HG02642 (cell line): Measurements from ENCODE around the gene DCTPP1.

Source experiments
- ATAC-seq: cut with Tn5 transposase; IDR thresholded peaks from one replicate; pipeline ENCODE4 v1.9.1; 2021; ENCODE audit warnings: mild to moderate bottlenecking; ENCODE audit not compliant: unreplicated experiment, poor library complexity

Gene DCTPP1

GRCh38 chr16:30394592-30395154, 35.2 kb downstream of the DCTPP1 start:
- ATAC-seq: no peak

DNA sequence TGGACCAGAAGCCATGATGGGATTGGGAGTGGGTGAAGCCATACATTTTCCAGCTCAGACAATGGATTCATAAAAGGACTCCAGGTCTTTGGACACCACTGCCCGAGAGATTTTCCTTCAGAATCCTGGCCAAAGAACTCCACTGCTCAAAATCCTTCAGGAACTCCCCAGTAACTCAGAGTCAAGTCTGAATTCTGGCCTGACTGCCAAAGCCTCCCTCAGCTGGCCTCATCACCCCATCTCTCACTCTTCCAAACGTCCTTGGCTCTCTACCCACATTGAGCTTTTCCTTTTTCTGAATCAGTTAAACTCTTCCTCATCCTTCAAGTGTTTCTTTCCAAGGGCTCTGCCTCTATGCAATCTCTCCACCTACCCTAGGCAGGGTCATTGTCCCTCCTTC, 46.3 kb downstream of the DCTPP1 start:
- no peak for ATAC-seq

- peak; percentile 21 for ATAC-seq
These were observed 47.5 kb downstream of the DCTPP1 start, which contains the start of gene SEPTIN1 for GRCh38 chr16:30382111-30382881. SEPTIN1 (minus strand) TSS chr16:30382561; CDS start chr16:30382542, 19 bp downstream.

GRCh38 chr16:30381291-30382041, 48.4 kb downstream of the DCTPP1 start:
- no peak for ATAC-seq

- no peak for ATAC-seq
These were observed 49.0 kb downstream of the DCTPP1 start for GRCh38 chr16:30380803-30381208.

DNA sequence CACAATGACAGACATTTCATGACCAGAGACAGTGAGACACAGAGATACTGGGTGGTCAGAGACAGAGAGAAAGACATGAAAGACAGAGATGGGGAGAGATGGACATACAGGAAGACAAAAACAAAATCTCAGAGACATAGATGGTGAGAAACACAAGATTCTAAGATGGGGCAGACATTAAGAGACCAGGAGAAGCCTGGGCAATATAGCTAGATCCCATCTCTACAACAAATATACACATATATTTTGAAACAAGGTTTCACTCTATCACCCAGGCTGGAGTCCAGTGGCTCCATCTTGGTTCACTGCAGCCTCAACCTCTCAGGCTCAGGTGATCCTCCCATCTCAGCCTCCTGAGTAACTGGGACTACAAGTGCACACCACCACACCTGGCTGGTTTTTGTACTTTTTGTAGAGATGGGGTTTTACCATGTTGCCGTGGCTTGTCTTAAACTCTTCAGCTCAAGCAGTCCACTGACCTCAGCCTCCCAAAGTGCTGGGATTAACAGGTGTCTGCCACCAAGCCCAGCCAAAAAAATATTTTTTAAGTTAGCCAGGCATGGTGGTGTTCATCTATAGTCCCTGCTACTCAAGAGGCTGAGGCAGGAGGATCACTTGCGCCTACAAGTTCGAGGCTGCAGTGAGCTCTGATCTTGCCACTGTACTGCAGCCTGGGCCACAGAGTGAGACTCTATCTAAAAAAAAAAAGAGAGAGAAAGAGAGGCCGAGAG, 49.6 kb downstream of the DCTPP1 start:
- ATAC-seq: no peak

DNA sequence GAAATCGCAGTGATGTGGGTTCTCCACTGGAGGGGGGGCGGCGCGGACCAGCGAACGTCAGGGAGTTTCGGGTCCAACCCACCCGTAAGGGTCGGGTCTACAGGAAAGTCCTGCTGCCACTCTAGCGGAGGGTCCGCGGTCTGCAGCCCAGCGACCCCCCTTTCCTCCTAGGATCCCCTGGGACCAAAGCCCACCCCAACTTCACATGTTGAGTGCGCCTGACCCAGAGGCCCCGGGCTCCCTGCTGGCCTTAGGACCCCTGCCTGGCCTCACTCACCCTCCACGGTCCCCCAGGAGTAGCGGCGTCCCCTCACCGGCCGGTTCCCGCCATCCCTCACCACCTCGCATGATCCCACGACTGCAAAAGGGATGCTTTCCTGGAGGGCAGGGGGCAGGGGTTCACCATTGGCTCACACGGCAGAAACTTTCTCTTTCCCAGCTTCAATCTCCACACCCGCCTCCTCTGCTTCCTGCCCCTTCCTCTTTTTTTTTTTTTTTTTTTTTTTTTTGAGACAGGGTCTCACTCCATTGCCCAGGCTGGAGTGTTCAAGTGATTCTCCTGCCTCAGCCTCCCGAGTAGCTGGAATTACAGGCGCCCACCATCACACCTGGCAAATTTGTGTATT, 50.6 kb downstream of the DCTPP1 start:
- ATAC-seq: no peak

DNA sequence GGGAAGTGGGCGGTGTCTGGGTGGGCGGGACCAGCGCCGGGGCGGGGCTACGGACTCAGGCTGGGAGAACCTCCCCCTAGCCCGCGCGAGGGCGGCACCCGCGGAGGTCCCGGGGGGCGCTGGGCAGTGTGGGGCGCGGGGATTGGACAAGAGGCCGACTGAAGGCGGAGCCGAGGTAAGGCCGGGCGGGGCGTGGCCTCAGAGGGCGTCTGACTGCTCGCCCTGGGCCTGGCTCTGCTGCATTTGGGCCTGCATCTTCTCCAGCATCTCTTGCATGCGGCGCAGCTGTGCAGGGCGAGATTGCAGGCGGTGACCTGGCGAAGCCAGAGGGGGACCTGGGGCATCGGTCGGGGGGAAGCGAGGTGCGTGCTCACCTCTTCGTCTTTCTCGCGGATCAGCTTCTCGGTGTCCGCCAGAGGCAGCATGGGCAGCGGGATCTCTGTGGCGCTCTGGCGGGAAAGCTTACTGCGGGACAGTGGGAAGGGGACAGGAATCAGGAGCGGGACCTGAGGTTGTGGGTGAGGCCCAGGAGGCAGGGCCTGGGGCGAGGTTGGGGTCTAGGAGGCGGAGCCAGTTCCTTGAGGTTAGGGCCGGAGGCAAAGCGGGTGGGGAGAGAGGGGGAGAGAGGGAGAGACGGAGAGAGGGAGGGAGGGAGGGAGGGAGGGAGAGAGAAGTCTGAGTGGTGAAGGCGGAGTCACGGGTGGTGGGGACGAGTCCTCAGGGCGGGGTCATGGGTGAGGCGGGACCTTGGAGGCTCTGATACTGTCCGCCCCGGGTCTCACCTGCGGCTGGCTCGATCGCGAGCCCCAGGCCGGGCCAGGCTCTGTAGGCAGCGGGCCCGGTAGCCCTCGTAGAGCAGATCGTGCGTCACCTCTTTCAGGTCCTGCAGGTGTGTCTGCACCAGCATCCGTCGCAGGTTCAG, 51.3 kb downstream of the DCTPP1 start:
- ATAC-seq: peak; percentile 88

- ATAC-seq: peak; percentile 53
These were observed 52.0 kb downstream of the DCTPP1 start for GRCh38 chr16:30377812-30378235.

DNA sequence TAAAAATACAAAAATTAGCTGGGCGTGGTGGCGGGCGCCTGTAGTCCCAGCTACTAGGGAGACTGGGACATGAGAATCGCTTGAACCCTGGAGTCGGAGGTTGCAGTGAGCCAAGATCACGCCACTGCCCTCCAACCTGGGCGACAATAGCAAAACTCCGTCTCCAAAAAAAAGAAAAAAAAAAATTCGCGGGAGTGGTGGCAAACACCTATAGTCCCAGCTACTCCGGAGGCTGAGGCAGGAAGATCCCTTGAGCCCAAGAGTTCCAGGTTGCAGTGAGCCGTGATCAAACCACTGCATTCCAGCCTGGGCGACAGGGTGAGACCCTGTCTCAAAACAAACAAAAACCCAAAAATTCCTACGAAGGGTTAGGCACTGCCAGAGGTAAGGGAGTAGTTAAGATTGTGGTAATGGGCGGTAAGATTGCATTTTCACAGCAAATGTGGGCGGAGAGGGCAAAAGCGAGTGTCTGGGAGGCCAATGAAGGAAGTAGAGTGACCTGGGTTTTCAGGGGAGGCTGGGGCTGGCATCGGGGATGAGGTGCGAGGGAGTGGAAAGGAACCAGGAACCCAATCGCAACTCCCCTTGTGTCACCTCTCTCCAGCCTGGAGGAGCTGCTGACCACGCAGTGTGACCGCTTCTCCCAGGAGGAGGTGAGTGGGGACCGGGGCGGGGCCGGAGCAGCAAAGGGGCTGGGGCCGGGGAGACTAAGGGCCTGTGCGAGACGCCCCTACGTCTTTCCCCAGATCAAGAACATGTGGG, 52.6 kb downstream of the DCTPP1 start:
- ATAC-seq: peak; percentile 1

GRCh38 chr16:30376461-30376902, 53.3 kb downstream of the DCTPP1 start:
- ATAC-seq: no peak

DNA sequence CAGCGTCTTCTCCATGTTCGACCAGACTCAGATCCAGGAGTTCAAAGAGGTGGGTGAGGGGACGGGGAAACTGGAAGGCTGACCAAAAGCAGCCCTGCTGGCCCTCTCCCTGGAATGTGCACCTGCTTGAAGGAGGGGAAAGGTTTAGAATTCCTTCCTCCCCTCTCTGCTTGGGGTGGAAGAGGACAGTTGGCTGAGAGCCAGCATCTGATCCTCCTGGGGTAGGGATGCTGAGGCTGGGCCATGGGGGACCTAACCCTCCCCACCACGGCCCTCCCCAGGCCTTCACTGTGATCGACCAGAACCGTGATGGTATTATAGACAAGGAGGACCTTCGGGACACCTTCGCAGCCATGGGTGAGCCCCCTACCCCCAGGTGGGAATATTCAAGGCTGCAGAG, 54.0 kb downstream of the DCTPP1 start:
- no peak for ATAC-seq

GRCh38 chr16:30374538-30374937, 55.3 kb downstream of the DCTPP1 start, which contains the start of gene MYL11:
MYL11 (plus strand) TSS chr16:30374802; CDS start chr16:30374858, 56 bp downstream.
- ATAC-seq: no peak
